T47D (cell line): ENCODE results near the gene BRD3OS.

Experiments used
- DNase-seq, 2 experiments: peaks; one replicate each; pipeline versions ENCODE4 v3.0.0 to v3.0.0-alpha.2; 2011 to 2012; ENCODE audit warnings: low read depth in 1 of 2, low spot score in 1 of 2
- JUND ChIP-seq: IDR thresholded peaks from 2 replicates; pipeline ENCODE4 v1.6.1; 2012; ENCODE audit warnings: low read depth
- in situ Hi-C: cut with HindIII; loops from 2 replicates; pipeline ENCODE4 v1.10.0; 2016; ENCODE audit warnings: low sequenced_read_pairs, low pct_unique_long_range_greater_than_20kb

BRD3OS gene

GRCh38 chr9:133991964-133992779, 33.1 kb upstream of the BRD3OS start, which contains the start of gene VAV2:
Gene VAV2 (minus strand): TSS chr9:133992324. CDS start chr9:133992278, 46 bp downstream.
- in situ Hi-C loops: no loop called here
- peak; percentile 70 to 89 for DNase-seq

GRCh38 chr9:133992780-133993634, 32.3 kb upstream of the BRD3OS start:
- no peak for TF ChIP-seq JUND
- peak; percentile 61 to 85 for DNase-seq
- in situ Hi-C loops: no loop called here

More at GRCh38 chr9:133991964-133992779, 33.1 kb upstream of the BRD3OS start, which contains the start of gene VAV2:
- no peak for TF ChIP-seq JUND

- DNase-seq: no peak
- in situ Hi-C loops: no loop called here
These were observed 31.5 kb upstream of the BRD3OS start for GRCh38 chr9:133993635-133994253.

GRCh38 chr9:133994353-133995011, 30.8 kb upstream of the BRD3OS start:
- no peak for TF ChIP-seq JUND
- in situ Hi-C loops: no loop called here
- peak; percentile 79 to 89 for DNase-seq

More at GRCh38 chr9:133993635-133994253, 31.5 kb upstream of the BRD3OS start:
- TF ChIP-seq JUND: no peak

GRCh38 chr9:133995012-133995896, 30.0 kb upstream of the BRD3OS start:
- no peak for TF ChIP-seq JUND
- in situ Hi-C loops: no loop called here
- DNase-seq: peak in 1 of 2 experiments; percentile 62

- no peak for TF ChIP-seq JUND
- DNase-seq: no peak
- in situ Hi-C loops: no loop called here
These were observed 28.5 kb upstream of the BRD3OS start for GRCh38 chr9:133996531-133997520.

GRCh38 chr9:133997584-133997983, 27.7 kb upstream of the BRD3OS start:
- in situ Hi-C loops: no loop called here
- TF ChIP-seq JUND: no peak
- no peak for DNase-seq

GRCh38 chr9:133998915-133999595, 26.2 kb upstream of the BRD3OS start:
- DNase-seq: no peak
- in situ Hi-C loops: no loop called here
- no peak for TF ChIP-seq JUND

GRCh38 chr9:133999851-134000265, 25.4 kb upstream of the BRD3OS start:
- no peak for DNase-seq
- TF ChIP-seq JUND: no peak
- in situ Hi-C loops: no loop called here

- in situ Hi-C loops: no loop called here
- TF ChIP-seq JUND: no peak
These were observed 22.5 kb upstream of the BRD3OS start for GRCh38 chr9:134002796-134003195.

More at GRCh38 chr9:134002796-134003195, 22.5 kb upstream of the BRD3OS start:
- DNase-seq: no peak
